HUES48 (cell line): ENCODE data around the gene GNAL.

Source experiments
- H3K27ac ChIP-seq: one replicate; pipeline ENCODE4 v1.7.0; 2013; ENCODE audit warnings: low read depth, low read length, inconsistent platforms
- H3K27me3 ChIP-seq: 2 replicates; pipeline ENCODE4 v1.6.1; 2013; ENCODE audit warnings: mild to moderate bottlenecking, low read length; ENCODE audit not compliant: control insufficient read depth, insufficient read depth
- H3K36me3 ChIP-seq: 2 replicates; pipeline ENCODE4 v1.6.1; 2013; ENCODE audit warnings: low read length; ENCODE audit not compliant: control insufficient read depth, insufficient read depth
- H3K4me1 ChIP-seq: 2 replicates; pipeline ENCODE4 v1.6.1; 2013; ENCODE audit warnings: mild to moderate bottlenecking, low read length; ENCODE audit not compliant: control insufficient read depth, insufficient read depth
- H3K4me3 ChIP-seq: 2 replicates; pipeline ENCODE4 v1.5.1; 2013; ENCODE audit warnings: mild to moderate bottlenecking, low read depth, low read length
- H3K9ac ChIP-seq: 2 replicates; pipeline ENCODE4 v1.6.1; 2013; ENCODE audit warnings: mild to moderate bottlenecking, low read depth, low read length, moderate library complexity
- H3K9me3 ChIP-seq: 2 replicates; pipeline ENCODE4 v1.6.1; 2013; ENCODE audit warnings: low read length; ENCODE audit not compliant: control insufficient read depth, insufficient read depth

Gene GNAL

GRCh38 chr18:11932393-11932792 is 243.3 kb downstream of the GNAL start:
- Histone ChIP-seq H3K36me3 (no peaks in the 10 kb centered on the region), H3K9ac (no peak overlapping the region), H3K27me3 (no peaks in the 10 kb centered on the region)

More at GRCh38 chr18:11932393-11932792, 243.3 kb downstream of the GNAL start:
- no peaks in the 10 kb centered on the region for H3K4me1 ChIP-seq
- H3K27ac ChIP-seq, result no peak overlapping the region
- H3K4me3 ChIP-seq, result no peak overlapping the region
- H3K9me3 ChIP-seq, result no peaks in the 10 kb centered on the region
